ENCODE data around the gene CP.

The CP gene

DNA sequence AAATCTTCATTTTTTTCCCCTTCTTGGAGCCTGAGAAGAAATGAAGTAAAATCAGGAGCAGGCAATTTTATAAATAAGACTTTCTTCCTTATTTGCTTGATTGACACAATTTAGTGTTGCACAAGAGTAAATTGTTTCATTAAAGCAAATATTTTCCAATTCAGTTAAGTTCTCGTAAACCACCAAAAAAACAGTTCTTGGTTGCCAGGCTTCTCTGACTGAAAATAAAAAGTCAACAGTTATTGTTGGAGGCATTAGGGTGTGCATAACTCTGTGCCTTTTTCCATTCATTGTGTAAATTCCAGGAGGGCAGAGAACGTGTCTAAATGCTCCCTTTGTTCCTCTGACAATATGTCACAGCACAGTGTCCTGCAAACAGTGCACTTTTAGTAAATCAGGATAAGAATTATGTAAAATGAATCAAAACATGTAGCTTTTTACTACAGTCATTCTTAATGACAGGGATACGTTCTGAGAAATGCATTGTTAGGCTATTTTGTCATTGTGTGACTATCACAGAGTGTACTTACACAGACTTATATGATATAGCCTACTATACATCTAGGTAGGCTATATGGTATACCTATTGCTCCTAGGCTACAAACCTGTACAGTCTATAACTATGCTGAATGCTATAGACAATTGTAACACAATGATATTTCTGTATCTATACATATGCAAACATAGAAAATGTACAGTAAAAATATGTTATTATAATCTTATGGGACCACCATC, at the start of gene CP:
Gene CP, minus strand, starts transcription at position 47 of the 735 bp plus-strand sequence. Its CDS starts 37 bp downstream, at position 10.
- Histone ChIP-seq H3K36me3 (ENCODE audit: control insufficient read depth, insufficient read depth, low read length) (no peaks in the 10 kb centered on the region), H3K4me3 (ENCODE audit: low read depth, low read length) (no peak within 1 kb of the TSS), H3K4me1 (no peaks in the 10 kb centered on the region), H3K9me3 (ENCODE audit: control insufficient read depth, low read length) (no peaks in the 10 kb centered on the region), H3K9ac (no peak within 1 kb of the TSS), H3K79me2 (no peaks in the 10 kb centered on the region), H3K27me3 (ENCODE audit: control insufficient read depth, insufficient read depth, low read length) (no peaks in the 10 kb centered on the region), H2AFZ (no peak within 1 kb of the TSS), H3K4me2 (ENCODE audit: low read length) (no peak within 1 kb of the TSS), H3K27ac (no peak within 1 kb of the TSS)
- no peak for TF ChIP-seq CTCF (IDR thresholded peaks at IDR 0.05)

- Histone ChIP-seq H3K36me3 (ENCODE audit: control insufficient read depth, insufficient read depth, low read length) (no peaks in the 10 kb centered on the region), H3K9me3 (ENCODE audit: control insufficient read depth, low read length) (no peaks in the 10 kb centered on the region), H3K27me3 (ENCODE audit: control insufficient read depth, insufficient read depth, low read length) (no peaks in the 10 kb centered on the region), H3K4me1 (no peaks in the 10 kb centered on the region), H2AFZ (no peak overlapping the region), H3K4me3 (ENCODE audit: low read depth, low read length) (no peak overlapping the region), H3K27ac (no peak overlapping the region), H3K4me2 (ENCODE audit: low read length) (no peak overlapping the region), H3K9ac (no peak overlapping the region), H3K79me2 (no peaks in the 10 kb centered on the region)
- TF ChIP-seq CTCF (IDR thresholded peaks at IDR 0.05), result no peak
Measured at GRCh38 chr3:149270180-149270579, 48.6 kb upstream of the CP start.

DNA sequence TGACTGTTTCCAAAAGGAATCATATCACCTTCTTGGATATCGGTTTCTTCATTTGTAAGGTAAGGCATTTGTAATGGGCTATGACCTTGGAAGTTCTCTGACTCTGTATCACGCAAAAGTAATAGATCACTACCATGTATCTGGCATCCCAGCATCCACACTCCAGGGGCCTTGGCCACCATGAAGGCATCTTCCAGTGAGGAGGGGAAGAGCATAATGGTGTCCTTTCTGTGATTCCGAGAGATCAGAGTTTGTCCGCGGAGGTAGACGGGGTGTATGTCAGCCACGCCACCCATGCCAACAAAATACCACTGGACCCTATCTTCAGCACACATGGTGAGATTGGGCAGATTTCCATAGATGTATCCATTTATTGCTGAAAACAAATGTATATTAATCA, 48.1 kb upstream of the CP start:
- TF ChIP-seq CTCF (IDR thresholded peaks at IDR 0.05), result no peak
- Histone ChIP-seq H3K27ac (no peak overlapping the region), H3K27me3 (ENCODE audit: control insufficient read depth, insufficient read depth, low read length) (no peaks in the 10 kb centered on the region)

DNA sequence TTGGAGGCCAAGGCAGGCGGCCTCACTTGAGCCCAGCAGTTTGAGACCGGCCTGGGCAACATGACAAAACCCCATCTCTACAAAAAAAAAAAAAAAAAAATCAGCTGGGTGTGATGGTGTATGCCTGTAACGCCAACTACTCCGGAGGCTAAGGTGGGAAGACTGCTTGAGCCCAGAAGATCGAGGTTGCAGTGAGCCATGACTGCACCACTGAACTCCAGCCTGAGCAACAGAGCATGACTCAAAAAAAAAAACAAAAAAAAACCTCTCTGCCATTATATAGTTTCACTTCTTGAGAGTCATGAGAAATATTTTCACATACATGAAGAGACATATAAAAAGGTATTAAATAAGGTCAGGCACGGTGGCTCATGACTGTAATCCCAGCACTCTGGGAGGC, 45.9 kb upstream of the CP start:
- Histone ChIP-seq H3K9ac (no peak overlapping the region), H3K9me3 (ENCODE audit: control insufficient read depth, low read length) (no peaks in the 10 kb centered on the region), H2AFZ (no peak overlapping the region), H3K79me2 (no peaks in the 10 kb centered on the region), H3K4me3 (ENCODE audit: low read depth, low read length) (no peak overlapping the region), H3K36me3 (ENCODE audit: control insufficient read depth, insufficient read depth, low read length) (no peaks in the 10 kb centered on the region), H3K4me1 (no peaks in the 10 kb centered on the region), H3K27ac (no peak overlapping the region), H3K27me3 (ENCODE audit: control insufficient read depth, insufficient read depth, low read length) (no peaks in the 10 kb centered on the region), H3K4me2 (ENCODE audit: low read length) (no peak overlapping the region)
- TF ChIP-seq CTCF (IDR thresholded peaks at IDR 0.05), result no peak

More for the DNA sequence above, 48.1 kb upstream of the CP start:
- Histone ChIP-seq H3K36me3 (ENCODE audit: control insufficient read depth, insufficient read depth, low read length) (no peaks in the 10 kb centered on the region), H3K9me3 (ENCODE audit: control insufficient read depth, low read length) (no peaks in the 10 kb centered on the region), H3K4me1 (no peaks in the 10 kb centered on the region), H2AFZ (no peak overlapping the region), H3K4me2 (ENCODE audit: low read length) (no peak overlapping the region), H3K9ac (no peak overlapping the region), H3K79me2 (no peaks in the 10 kb centered on the region), H3K4me3 (ENCODE audit: low read depth, low read length) (no peak overlapping the region)

DNA sequence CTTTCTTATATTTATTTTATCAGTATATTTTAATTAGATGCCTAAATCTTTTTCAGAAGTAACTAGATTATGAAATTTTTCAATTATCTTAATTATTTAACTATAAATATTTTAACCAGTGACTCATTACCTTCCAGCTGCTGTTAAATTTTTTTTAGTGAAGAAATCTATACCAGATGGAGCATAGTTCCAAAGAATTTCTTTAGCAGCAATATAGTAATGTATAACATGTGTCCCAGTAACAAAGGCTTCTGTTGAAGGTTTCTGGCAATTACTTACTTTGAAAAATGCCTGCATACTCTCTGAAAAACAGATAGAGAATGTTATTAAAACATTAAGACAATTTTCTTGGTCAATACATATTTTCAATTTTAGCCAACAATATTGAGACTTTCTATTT, 45.1 kb upstream of the CP start:
- no peak for TF ChIP-seq CTCF (IDR thresholded peaks at IDR 0.05)
- Histone ChIP-seq H3K9me3 (ENCODE audit: control insufficient read depth, low read length) (no peaks in the 10 kb centered on the region), H3K27ac (no peak overlapping the region), H3K79me2 (no peaks in the 10 kb centered on the region), H3K4me3 (ENCODE audit: low read depth, low read length) (no peak overlapping the region), H3K27me3 (ENCODE audit: control insufficient read depth, insufficient read depth, low read length) (no peaks in the 10 kb centered on the region), H3K4me1 (no peaks in the 10 kb centered on the region), H3K36me3 (ENCODE audit: control insufficient read depth, insufficient read depth, low read length) (no peaks in the 10 kb centered on the region), H2AFZ (no peak overlapping the region), H3K4me2 (ENCODE audit: low read length) (no peak overlapping the region), H3K9ac (no peak overlapping the region)

Data from parathyroid adenoma (tissue), 2 donors.